GM21786 (cell line): Measurements from ENCODE around the gene CSF1R.
"Not testable (repeated sequence)": the region's sequence is repeated elsewhere in the genome, so short reads cannot be mapped to it uniquely, and the experiment has no call there.

Experiments used
- ATAC-seq: cut with Tn5 transposase; IDR thresholded peaks from one replicate; pipeline ENCODE4 v1.9.1; 2021; ENCODE audit not compliant: unreplicated experiment

The CSF1R gene

GRCh38 chr5:150055326-150056074 lies 30.9 kb downstream of the CSF1R start:
- ATAC-seq = no peak

GRCh38 chr5:150054569-150054968 lies 31.8 kb downstream of the CSF1R start:
- ATAC-seq = no peak

- no peak for ATAC-seq
Observed at GRCh38 chr5:150053713-150054392, 32.5 kb downstream of the CSF1R start.

- ATAC-seq = no peak
Observed at GRCh38 chr5:150052956-150053712, 33.2 kb downstream of the CSF1R start.

GRCh38 chr5:150052226-150052955 lies 34.0 kb downstream of the CSF1R start:
- no peak for ATAC-seq

GRCh38 chr5:150051657-150052195 lies 34.6 kb downstream of the CSF1R start:
- ATAC-seq = no peak

GRCh38 chr5:150050172-150050811 lies 36.1 kb downstream of the CSF1R start:
- not testable (repeated sequence) for ATAC-seq

GRCh38 chr5:150046031-150046430 lies 40.3 kb downstream of the CSF1R start:
- ATAC-seq = no peak

- no peak for ATAC-seq
Observed at GRCh38 chr5:150045549-150045948, 40.8 kb downstream of the CSF1R start.

GRCh38 chr5:150044712-150045111 lies 41.6 kb downstream of the CSF1R start:
- ATAC-seq = no peak

GRCh38 chr5:150044329-150044681 lies 42.0 kb downstream of the CSF1R start:
- ATAC-seq = no peak

GRCh38 chr5:150043657-150044328 lies 42.6 kb downstream of the CSF1R start:
- no peak for ATAC-seq

GRCh38 chr5:150042459-150042858 lies 43.9 kb downstream of the CSF1R start:
- ATAC-seq = no peak

- no peak for ATAC-seq
Observed at GRCh38 chr5:150038547-150038946, 47.8 kb downstream of the CSF1R start.

GRCh38 chr5:150036513-150036912 lies 49.8 kb downstream of the CSF1R start:
- ATAC-seq = no peak

GRCh38 chr5:150035139-150035895 lies 51.0 kb downstream of the CSF1R start:
- ATAC-seq = peak; percentile 98

- no peak for ATAC-seq
Observed at GRCh38 chr5:150034662-150035061, 51.7 kb downstream of the CSF1R start.

- ATAC-seq = no peak
Observed at GRCh38 chr5:150033334-150033733, 53.0 kb downstream of the CSF1R start.

GRCh38 chr5:150028047-150028446 lies 58.3 kb downstream of the CSF1R start:
- not testable (repeated sequence) for ATAC-seq
